HepG2 (cell line): ENCODE measurements around the gene ACOT8. TPM values are rescaled to one million over a fixed set of nuclear protein-coding genes. Genes with fewer than 3 reads are reported as not detected.

Source experiments
- ARHGAP35 ChIP-seq: sonication (generic); formaldehyde crosslinking; IDR thresholded peaks from 2 replicates; pipeline ENCODE4 v1.9.0; 2022; ENCODE audit warnings: mild to moderate bottlenecking, inconsistent platforms, moderate library complexity, missing genetic modification reagents, borderline replicate concordance
- DBP ChIP-seq: sonication (generic); formaldehyde crosslinking; IDR thresholded peaks from 2 replicates; pipeline ENCODE4 v1.4.0; 2020; ENCODE audit warnings: missing genetic modification reagents; ENCODE audit errors: not compliant biosample characterization
- FOSL2 ChIP-seq: sonication (generic); formaldehyde crosslinking; IDR thresholded peaks from 2 replicates; pipeline ENCODE4 v1.4.0; 2020; ENCODE audit warnings: missing genetic modification reagents
- GFI1 ChIP-seq: sonication (generic); formaldehyde crosslinking; IDR thresholded peaks from 2 replicates; pipeline ENCODE4 v1.5.0; 2020; ENCODE audit warnings: missing genetic modification reagents, mild to moderate bottlenecking, borderline replicate concordance
- HNF4A ChIP-seq: sonication (generic); formaldehyde crosslinking; IDR thresholded peaks from 2 replicates; pipeline ENCODE4 v1.4.0; 2020; ENCODE audit warnings: missing genetic modification reagents
- HNRNPH1 ChIP-seq: fragments of 200-400 bp; formaldehyde crosslinking; optimal IDR thresholded peaks from 2 replicates; pipeline ENCODE3; 2017; ENCODE audit warnings: mild to moderate bottlenecking, low read depth, low read length
- NR2C2 ChIP-seq: sonication (generic); formaldehyde crosslinking; IDR thresholded peaks from 2 replicates; pipeline ENCODE4 v1.4.0; 2020; ENCODE audit warnings: missing genetic modification reagents, mild to moderate bottlenecking, moderate library complexity, borderline replicate concordance
- SALL2 ChIP-seq: sonication (generic); formaldehyde crosslinking; IDR thresholded peaks from 2 replicates; pipeline ENCODE4 v1.8.1; 2023; ENCODE audit warnings: mild to moderate bottlenecking, missing genetic modification reagents, inconsistent platforms
- SNAPC5 ChIP-seq: sonication (generic); formaldehyde crosslinking; IDR thresholded peaks from 2 replicates; pipeline ENCODE4 v1.8.1; 2023; ENCODE audit warnings: mild to moderate bottlenecking, missing genetic modification reagents, borderline replicate concordance
- SOX6 ChIP-seq, 2 experiments: fragments of 450-650 bp in 1 of 2; sonication (generic) in 1 of 2; formaldehyde crosslinking in 1 of 2; IDR thresholded peaks; 2 replicates each; pipeline versions ENCODE4 v1.4.0 to v1.6.1; 2017 to 2020; ENCODE audit warnings: antibody characterized with exemption in 1 of 2, mild to moderate bottlenecking in 1 of 2, missing genetic modification reagents in 1 of 2
- SPEN ChIP-seq: sonication (generic); formaldehyde crosslinking; IDR thresholded peaks from 2 replicates; pipeline ENCODE4 v1.5.1; 2020; ENCODE audit warnings: low read depth, mild to moderate bottlenecking, missing genetic modification reagents
- SSRP1 ChIP-seq: IDR thresholded peaks from 2 replicates; pipeline ENCODE4 v1.6.1; 2016; ENCODE audit warnings: control low read depth
- XRCC5 ChIP-seq: fragments of 200-400 bp; formaldehyde crosslinking; optimal IDR thresholded peaks from 2 replicates; pipeline ENCODE3; 2017; ENCODE audit warnings: mild to moderate bottlenecking, low read length
- YY1 ChIP-seq: IDR thresholded peaks from 2 replicates; pipeline ENCODE4 v1.6.1; 2011; ENCODE audit warnings: low read length, low read depth, moderate library complexity, mild to moderate bottlenecking; ENCODE audit not compliant: insufficient read depth, insufficient replicate concordance
- ZC3H4 ChIP-seq: sonication (generic); formaldehyde crosslinking; IDR thresholded peaks from 2 replicates; pipeline ENCODE4 v1.4.0; 2020; ENCODE audit warnings: missing genetic modification reagents, borderline replicate concordance
- ZFX ChIP-seq: sonication (generic); formaldehyde crosslinking; IDR thresholded peaks from 2 replicates; pipeline ENCODE4 v1.4.0; 2020; ENCODE audit warnings: mild to moderate bottlenecking, low read depth, missing genetic modification reagents, moderate library complexity
- ZNF460 ChIP-seq: sonication (generic); formaldehyde crosslinking; IDR thresholded peaks from 2 replicates; pipeline ENCODE4 v1.5.1; 2020; ENCODE audit warnings: missing genetic modification reagents, mild to moderate bottlenecking, borderline replicate concordance
- ZNF530 ChIP-seq: sonication (generic); formaldehyde crosslinking; IDR thresholded peaks from 2 replicates; pipeline ENCODE4 v1.5.0; 2020; ENCODE audit warnings: low read depth, mild to moderate bottlenecking, missing genetic modification reagents
- ZNF644 ChIP-seq: IDR thresholded peaks from 2 replicates; pipeline ENCODE4 v1.6.1; 2016; ENCODE audit warnings: low read depth
- ZSCAN31 ChIP-seq: sonication (generic); formaldehyde crosslinking; IDR thresholded peaks from 2 replicates; pipeline ENCODE4 v1.5.0; 2020; ENCODE audit warnings: low read depth, mild to moderate bottlenecking, missing genetic modification reagents
- polyA plus RNA-seq, 8 experiments: library from polyadenylated mRNA; depleted of rRNA in 3 of 8; stranded (reverse) in 7 of 8; unstranded in 1 of 8; fragments of >200 nt; fragmentation: Illumina TruSeq in 4 of 8; extraction: Trizol in 4 of 8; gene quantifications; 2 replicates each; pipeline versions ENCODE4 v1.2.1 to v1.2.3, GENCODE V29; 2011 to 2016; ENCODE audit warnings: low read depth in 4 of 8, missing spikeins in 1 of 8, mixed read lengths in 1 of 8; ENCODE audit not compliant: insufficient read depth in 1 of 8
- total RNA-seq, 5 experiments: library from RNA; depleted of rRNA; stranded (reverse); fragments of >200 nt; fragmentation: Illumina TruSeq; extraction: Trizol; gene quantifications; 2 replicates each; pipeline ENCODE4 v1.2.3, GENCODE V29; 2016; ENCODE audit warnings: low read depth in 1 of 5
- TF ChIP-seq, protein P1 (sequence below): IDR thresholded peaks from 2 replicates; pipeline ENCODE4 v1.6.1; 2016

Gene ACOT8
- total and polyA plus RNA-seq, 2 of the 13 experiments (the other 11 are each of a cell fraction or from before 2014, with no cell fraction given) = 31.4 to 45.5 TPM

DNA sequence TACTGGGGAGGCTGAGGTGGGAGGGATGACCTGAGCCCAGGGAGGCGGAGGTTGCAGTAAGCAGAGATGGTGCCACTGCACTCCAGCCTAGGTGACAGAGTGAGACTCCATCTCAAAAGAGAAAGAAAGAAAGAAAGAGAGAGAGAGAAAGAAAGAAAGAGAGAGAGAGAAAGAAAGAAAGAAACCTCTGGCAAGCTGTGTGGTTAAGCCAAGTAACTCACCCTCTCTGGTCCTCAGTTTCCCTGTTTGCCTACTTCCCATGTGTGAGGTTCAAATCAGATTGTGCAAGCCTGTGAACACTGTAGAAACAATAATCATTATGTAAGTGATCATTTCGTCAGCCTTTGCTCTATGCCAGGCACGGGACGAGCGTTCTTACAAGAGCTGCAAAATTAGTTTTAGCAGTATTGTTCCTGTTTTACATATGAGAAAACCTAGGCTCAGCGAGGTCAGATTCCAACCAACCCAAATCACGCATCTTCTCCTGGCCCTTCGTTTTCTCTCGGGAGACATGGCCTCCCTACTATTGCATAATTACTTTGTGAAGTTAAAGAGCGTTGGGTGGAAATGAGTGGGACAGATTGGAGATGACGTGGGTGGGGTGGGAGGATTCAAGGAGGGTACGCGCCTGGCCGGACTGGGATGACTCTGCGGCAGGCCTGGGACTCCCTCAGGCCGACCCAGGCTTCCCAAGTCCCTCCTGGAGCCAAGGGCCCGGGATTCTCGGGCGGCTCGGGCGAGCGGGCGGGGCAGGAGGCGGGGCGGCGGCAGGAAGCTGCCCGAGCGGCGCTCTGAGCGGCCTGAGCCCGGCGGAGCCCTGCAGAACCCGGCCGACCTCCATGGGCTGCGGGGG is 23.9 kb downstream of the ACOT8 start, which contains the start of gene SNX21 (continued):
- TF ChIP-seq ZC3H4 (CRISPR knock-in tag) (0 out of 2 replicates have a peak, but pooled peaks have one; percentile 32), HNRNPH1 (no peak), ZSCAN31 (CRISPR knock-in tag) (no peak; the same call in none of the 2 replicates), ZFX (peak; percentile 98), XRCC5 (peak; percentile 59), SSRP1 (peak; percentile 87), FOSL2 (CRISPR knock-in tag) (peak; percentile 67), ZNF460 (CRISPR knock-in tag) (peak; percentile 60; the same call in 1 of the 2 replicates), NR2C2 (CRISPR knock-in tag) (no peak; the same call in 1 of the 2 replicates), SALL2 (peak; percentile 83; the same call in 1 of the 2 replicates), ARHGAP35 (CRISPR knock-in tag) (no peak), SPEN (CRISPR knock-in tag) (peak; percentile 84), SNAPC5 (CRISPR knock-in tag) (0 out of 2 replicates have a peak, but pooled peaks have one; percentile 82), DBP (CRISPR knock-in tag) (peak; percentile 84), YY1 (peak; percentile 81), ZNF644 (CRISPR knock-in tag) (no peak), GFI1 (CRISPR knock-in tag) (peak; percentile 62; the same call in 1 of the 2 replicates), HNF4A (CRISPR knock-in tag) (peak; percentile 58), ZNF530 (0 out of 2 replicates have a peak, but pooled peaks have one; percentile 27), SOX6 (IDR thresholded peaks at IDR 0.05) (no peak), SOX6 (CRISPR knock-in tag; IDR thresholded peaks at IDR 0.05) (peak; percentile 88)
- TF ChIP-seq, protein P1, sequence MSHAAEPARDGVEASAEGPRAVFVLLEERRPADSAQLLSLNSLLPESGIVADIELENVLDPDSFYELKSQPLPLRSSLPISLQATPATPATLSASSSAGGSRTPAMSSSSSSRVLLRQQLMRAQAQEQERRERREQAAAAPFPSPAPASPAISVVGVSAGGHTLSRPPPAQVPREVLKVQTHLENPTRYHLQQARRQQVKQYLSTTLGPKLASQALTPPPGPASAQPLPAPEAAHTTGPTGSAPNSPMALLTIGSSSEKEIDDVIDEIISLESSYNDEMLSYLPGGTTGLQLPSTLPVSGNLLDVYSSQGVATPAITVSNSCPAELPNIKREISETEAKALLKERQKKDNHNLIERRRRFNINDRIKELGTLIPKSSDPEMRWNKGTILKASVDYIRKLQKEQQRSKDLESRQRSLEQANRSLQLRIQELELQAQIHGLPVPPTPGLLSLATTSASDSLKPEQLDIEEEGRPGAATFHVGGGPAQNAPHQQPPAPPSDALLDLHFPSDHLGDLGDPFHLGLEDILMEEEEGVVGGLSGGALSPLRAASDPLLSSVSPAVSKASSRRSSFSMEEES (CRISPR knock-in tag) = peak; percentile 12
